Stimulated activated CD4-positive, alpha-beta T cell treated with anti-CD3 and anti-CD28 coated beads, Interleukin-2, amount 100 ng/mL, for 24 hours (primary cell): Measurements from ENCODE around the gene C9orf153.

Experiments
- DNase-seq, 2 donors: peaks; one replicate each; pipeline ENCODE4 v3.0.0-alpha.2; 2020

Gene C9orf153

GRCh38 chr9:86185872-86186271, 73.6 kb downstream of the C9orf153 start:
- DNase-seq: no peak

- no peak for DNase-seq
These were observed 75.3 kb downstream of the C9orf153 start for GRCh38 chr9:86184138-86184524.

GRCh38 chr9:86183229-86184137, 76.0 kb downstream of the C9orf153 start:
- no peak for DNase-seq

GRCh38 chr9:86181379-86182315, 77.8 kb downstream of the C9orf153 start:
- DNase-seq: no peak

GRCh38 chr9:86178503-86178902, 81.0 kb downstream of the C9orf153 start:
- no peak for DNase-seq

- DNase-seq: no peak
These were observed 81.5 kb downstream of the C9orf153 start for GRCh38 chr9:86177995-86178394.

GRCh38 chr9:86176468-86176867, 83.0 kb downstream of the C9orf153 start:
- DNase-seq: no peak

- no peak for DNase-seq
These were observed 83.6 kb downstream of the C9orf153 start for GRCh38 chr9:86175743-86176456.

- no peak for DNase-seq
These were observed 84.2 kb downstream of the C9orf153 start for GRCh38 chr9:86175223-86175622.
